ENCODE data around the gene GAK.
"Not testable (repeated sequence)": the region's sequence is repeated elsewhere in the genome, so short reads cannot be mapped to it uniquely, and the experiment has no call there.

The GAK gene

DNA sequence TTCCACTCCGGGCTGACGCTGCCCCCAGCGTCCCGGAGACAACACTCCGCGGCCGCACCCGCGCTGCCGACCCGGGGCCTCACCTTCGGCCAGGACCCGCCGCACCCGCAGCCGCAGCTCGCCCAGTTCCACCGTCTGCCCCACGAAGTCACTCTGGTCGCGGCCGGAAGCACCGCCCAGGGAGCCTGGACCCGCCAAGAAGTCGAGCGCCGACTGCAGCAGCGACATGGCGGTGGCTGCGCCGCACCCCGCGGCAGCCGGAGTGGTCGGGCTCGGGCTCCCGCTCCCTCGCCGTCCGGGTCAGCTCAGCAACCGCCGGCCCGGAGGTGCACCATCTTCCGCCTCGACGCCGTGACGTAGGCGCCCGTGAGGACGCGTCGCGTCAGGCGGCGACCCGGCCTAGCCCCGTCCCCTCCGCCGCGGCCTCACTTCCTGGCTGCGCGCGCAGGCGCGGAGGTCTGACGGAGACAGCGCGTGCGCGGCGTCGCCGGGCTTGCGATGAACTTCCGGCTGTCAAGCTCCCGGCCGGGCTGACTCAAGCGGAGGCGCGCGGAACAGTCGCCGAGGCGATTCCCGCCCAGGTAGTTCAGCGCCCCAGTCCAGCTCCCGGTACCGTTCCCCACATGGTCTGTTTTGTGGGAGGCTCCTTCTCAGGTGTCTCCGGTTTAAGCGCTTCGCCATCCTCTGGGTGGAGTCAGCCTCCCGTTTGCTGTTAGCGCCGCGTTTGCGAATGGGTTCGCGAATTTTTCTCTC lies at the start of gene GAK, which contains the start of gene TMEM175:
Gene GAK (minus strand): TSS at position 357 of the 753 bp plus-strand sequence. CDS start 129 bp downstream, at position 228.
Gene TMEM175 (plus strand): TSS at position 501 of the 753 bp plus-strand sequence. CDS start 15,280 bp downstream, outside the sequence.
- Mint-ChIP-seq H3K27ac (peak within 1 kb of the TSS; percentile 96), H3K27me3 (no peaks in the 10 kb centered on the region), H3K4me3 (peak within 1 kb of the TSS; percentile 94), H3K36me3 (no peaks in the 10 kb centered on the region), H3K4me1 (peaks cover 39% of the 10 kb centered on the region), H3K9me3 (no peaks in the 10 kb centered on the region)
- ATAC-seq (ENCODE audit: low read depth) (peak; percentile 91), DNase-seq (ENCODE audit: low spot score in 2 of 2) (peak; percentile 95 to 98)

DNA sequence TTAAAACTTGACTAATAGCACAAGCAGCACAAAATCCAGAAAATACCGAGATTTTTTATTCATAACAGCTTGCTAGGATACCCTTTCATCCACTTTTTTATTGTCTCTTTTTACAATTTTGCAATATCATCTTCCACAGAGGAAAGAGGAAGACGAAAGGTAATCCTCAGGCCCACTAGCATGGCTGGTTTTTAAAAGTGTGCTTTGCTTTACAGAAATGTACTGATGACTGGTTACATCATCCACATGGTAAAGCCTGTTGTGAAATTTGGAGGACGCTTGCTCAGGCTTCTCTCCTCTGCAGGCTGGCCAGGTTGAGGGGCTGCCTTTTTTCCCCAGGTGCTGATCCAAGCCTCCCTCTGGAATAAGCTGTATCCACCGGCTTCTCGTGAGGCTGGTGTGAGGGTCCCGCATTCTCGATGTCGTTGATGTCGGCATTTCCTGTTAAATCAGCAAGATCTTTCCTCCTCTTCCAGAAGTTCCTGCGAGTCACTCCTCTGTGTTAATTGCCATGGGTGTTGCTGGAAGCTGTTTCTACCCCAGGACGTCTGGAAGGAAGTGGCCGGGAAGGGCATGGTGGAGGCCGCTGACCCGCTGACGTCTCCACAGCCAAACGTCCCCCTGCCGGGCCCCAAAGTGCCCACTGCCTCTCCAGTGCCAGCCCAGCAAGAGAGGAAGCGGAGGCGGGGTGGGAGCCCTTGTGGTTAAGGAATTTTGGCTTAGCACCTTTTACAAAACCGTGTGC lies 47.0 kb upstream of the GAK start:
- Mint-ChIP-seq H3K27ac (no peak overlapping the region), H3K36me3 (no peaks in the 10 kb centered on the region), H3K4me3 (no peak overlapping the region), H3K27me3 (no peaks in the 10 kb centered on the region), H3K4me1 (no peaks in the 10 kb centered on the region), H3K9me3 (no peaks in the 10 kb centered on the region)
- DNase-seq (ENCODE audit: low spot score in 2 of 2) (no peak), ATAC-seq (ENCODE audit: low read depth) (no peak)

DNA sequence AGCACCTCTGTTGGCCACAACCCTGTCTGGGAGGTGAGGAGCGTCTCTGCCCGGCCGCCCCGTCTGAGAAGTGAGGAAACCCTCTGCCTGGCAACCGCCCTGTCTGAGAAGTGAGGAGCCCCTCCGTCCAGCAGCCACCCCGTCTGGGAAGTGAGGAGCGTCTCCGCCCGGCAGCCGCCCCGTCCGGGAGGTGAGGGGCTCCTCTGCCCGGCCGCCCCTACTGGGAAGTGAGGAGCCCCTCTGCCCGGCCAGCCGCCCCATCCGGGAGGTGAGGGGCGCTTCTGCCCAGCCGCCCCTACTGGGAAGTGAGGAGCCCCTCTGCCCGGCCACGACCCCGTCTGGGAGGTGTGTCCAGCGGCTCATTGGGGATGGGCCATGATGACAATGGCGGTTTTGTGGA lies 43.9 kb upstream of the GAK start:
- not testable (repeated sequence) for H3K9me3 Mint-ChIP-seq; ATAC-seq (ENCODE audit: low read depth); DNase-seq (ENCODE audit: low spot score in 2 of 2); H3K36me3 Mint-ChIP-seq; H3K27me3 Mint-ChIP-seq; H3K4me1 Mint-ChIP-seq; H3K27ac Mint-ChIP-seq; H3K4me3 Mint-ChIP-seq

DNA sequence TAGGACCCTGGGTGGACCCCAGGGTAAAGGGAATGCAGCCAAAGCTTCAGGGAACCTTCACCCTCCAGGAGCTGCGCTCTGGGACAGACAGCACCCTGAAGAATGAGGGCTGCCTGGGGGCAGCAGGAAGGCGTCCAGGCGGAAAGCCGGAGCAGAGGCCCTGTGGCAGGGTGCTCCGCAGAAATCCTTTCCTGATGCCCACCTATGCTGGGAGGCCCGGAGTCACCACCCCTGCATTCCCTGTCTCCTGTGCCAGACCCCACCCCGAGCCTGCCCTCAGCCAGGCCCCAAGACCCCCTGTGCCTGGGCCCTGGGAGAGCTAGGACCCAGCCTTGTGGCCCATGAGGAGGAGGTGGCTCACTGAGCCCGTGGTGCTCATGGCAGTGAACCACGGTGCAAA lies 42.6 kb upstream of the GAK start:
- H3K9me3 Mint-ChIP-seq: no peaks in the 10 kb centered on the region
- H3K4me1 Mint-ChIP-seq: peaks cover 4% of the 10 kb centered on the region
- no peak overlapping the region for H3K27ac Mint-ChIP-seq
- H3K36me3 Mint-ChIP-seq: no peaks in the 10 kb centered on the region
- no peaks in the 10 kb centered on the region for H3K27me3 Mint-ChIP-seq
- H3K4me3 Mint-ChIP-seq: no peak overlapping the region
- no peak for DNase-seq (ENCODE audit: low spot score in 2 of 2)
- no peak for ATAC-seq (ENCODE audit: low read depth)

DNA sequence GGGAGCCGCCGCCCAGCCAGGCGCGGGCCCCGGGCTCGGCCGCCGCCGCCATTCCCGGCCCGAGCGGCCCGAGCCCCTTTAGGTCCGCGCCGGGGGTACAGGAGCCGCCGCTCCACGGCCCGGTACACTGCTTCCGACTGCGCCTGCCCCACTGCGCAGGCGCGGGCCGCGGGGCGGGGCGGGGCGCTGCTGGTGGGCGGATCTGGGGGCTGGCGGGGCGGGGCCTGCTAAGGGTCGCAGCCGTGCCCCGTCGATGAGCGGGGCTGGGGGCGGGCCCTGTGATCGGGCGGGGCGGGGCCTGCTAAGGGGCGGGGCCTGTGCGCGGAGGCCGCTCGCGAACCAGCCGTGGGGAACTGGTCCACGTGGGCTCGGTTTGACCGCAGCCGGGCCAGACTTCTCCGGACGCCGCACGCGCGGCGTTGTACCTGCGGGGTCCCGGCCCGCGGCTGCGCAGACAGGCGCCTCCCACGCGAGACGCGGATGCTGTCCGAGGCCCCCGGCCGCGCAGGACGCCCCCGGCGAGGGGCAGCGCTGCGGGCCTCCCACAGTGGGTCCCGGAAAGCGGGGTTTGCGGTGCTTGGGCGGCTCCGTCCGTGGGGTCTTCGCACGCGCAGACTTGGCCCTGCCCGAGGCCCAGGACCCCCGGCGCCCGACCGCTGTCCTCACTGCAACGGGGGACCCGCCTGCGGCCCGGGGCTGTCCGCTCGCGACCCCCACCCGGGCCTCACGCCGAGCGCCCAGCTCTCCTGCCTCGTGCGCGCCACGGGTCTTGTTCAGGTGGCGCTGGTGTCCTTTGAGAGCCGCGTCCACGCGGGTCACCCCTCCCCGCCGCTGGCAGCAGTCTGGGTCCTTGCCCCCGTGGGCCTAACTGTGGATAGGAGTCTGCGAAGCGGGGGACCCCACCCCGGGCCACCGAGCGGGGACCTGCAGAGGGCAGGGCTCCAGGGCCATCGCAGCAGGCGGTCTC lies 41.6 kb upstream of the GAK start, which contains the start of gene DGKQ:
Gene DGKQ (minus strand): TSS at position 139 of the 967 bp plus-strand sequence. CDS start 87 bp downstream, at position 52.
- H3K9me3 Mint-ChIP-seq: no peaks in the 10 kb centered on the region
- ATAC-seq (ENCODE audit: low read depth): peak; percentile 90

DNA sequence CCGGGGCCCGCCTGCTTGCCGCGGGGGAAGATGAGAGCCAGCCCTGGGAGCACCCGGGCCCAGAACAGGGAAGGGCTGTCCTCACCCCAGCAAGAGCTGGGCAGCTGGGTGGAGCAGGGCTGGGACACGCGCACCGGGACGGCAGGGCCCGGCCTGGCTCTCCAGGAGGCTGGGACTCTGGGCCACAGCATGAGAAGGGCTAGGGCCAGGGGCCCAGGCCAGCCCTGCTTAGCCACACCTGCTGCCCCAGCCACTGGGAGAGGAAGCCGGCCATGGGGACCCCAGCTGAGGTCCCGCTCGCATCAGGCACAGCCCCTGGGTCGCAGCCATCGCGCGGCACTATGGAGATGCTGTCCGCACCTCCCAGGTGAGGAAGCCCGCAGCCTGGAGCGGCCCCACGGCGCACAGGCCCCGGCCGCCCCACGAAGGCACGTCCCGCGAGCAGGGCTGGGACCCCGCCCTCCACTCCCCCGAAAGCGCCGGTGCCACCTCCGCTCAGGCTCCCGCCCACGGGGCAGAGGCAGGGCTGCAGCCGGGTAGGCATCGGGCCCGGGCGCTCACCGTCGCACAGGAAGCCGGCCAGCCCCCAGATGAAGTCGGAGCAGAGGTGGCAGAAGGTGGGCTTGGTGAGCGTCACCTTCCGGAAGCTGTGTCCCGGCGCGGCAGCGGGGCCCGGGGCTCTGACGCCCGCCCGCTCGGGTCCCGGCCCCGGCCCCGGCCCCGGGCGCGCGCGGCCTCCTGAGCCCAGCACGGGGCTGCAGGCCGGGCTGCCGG lies 40.7 kb upstream of the GAK start:
- no peak overlapping the region for H3K27ac Mint-ChIP-seq
- ATAC-seq (ENCODE audit: low read depth) (peak; percentile 47), DNase-seq (ENCODE audit: low spot score in 2 of 2) (peak; percentile 43 to 64)
- no peaks in the 10 kb centered on the region for H3K27me3 Mint-ChIP-seq
- no peaks in the 10 kb centered on the region for H3K9me3 Mint-ChIP-seq
- H3K4me3 Mint-ChIP-seq: peak overlapping the region; percentile 68
- peaks cover 4% of the 10 kb centered on the region for H3K4me1 Mint-ChIP-seq
- H3K36me3 Mint-ChIP-seq: no peaks in the 10 kb centered on the region

More for the DNA sequence above, 41.6 kb upstream of the GAK start, which contains the start of gene DGKQ:
- Mint-ChIP-seq H3K27ac (no peak within 1 kb of the TSS), H3K4me1 (peaks cover 4% of the 10 kb centered on the region), H3K4me3 (peak within 1 kb of the TSS; percentile 68), H3K27me3 (no peaks in the 10 kb centered on the region), H3K36me3 (no peaks in the 10 kb centered on the region)
- peak; percentile 80 to 82 for DNase-seq (ENCODE audit: low spot score in 2 of 2)

DNA sequence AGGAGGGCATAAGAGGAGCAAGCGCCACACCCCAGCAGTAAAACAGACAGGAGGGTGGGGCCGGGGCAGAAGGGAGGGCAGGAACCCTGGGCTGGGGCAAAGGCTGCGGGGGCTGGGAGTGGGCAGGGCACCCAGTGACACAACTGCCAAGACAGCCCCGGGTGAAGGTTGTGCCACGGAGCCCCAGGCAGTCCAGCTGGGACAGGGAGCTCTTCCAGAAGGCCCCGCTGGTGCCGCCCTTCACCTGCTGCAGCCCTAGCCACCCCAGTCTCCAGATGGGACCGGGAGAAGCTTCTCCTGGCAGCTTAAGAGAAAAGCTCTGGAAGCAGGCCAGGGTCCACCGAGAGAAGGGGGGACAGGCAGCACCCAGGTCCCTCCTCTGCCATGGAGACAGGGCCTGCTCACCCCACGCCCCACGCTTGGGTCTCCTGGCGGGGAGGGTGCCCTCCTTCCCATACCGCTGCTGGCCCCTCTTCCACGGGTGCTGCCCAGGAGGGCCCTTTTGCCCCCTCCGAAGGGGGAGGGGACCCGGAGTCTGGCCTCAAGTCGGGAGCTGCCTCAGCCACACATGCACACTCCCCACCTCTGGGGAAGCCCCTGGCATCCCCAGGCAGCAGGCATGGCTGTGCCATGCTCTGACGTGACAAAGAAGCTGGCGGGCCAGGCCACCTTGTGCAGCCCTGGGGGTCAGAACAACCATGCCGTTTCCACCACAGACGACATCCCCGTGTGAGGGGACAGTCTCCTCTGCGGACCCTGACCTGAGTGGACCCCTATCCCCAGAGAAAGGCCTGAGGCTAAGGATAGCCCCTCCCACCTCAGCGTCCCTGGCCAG lies 39.8 kb upstream of the GAK start:
- DNase-seq (ENCODE audit: low spot score in 2 of 2) (no peak), ATAC-seq (ENCODE audit: low read depth) (no peak)
- Mint-ChIP-seq H3K4me3 (peak overlapping the region; percentile 68), H3K36me3 (no peaks in the 10 kb centered on the region), H3K27me3 (no peaks in the 10 kb centered on the region), H3K9me3 (no peaks in the 10 kb centered on the region), H3K4me1 (peaks cover 4% of the 10 kb centered on the region), H3K27ac (no peak overlapping the region)

DNA sequence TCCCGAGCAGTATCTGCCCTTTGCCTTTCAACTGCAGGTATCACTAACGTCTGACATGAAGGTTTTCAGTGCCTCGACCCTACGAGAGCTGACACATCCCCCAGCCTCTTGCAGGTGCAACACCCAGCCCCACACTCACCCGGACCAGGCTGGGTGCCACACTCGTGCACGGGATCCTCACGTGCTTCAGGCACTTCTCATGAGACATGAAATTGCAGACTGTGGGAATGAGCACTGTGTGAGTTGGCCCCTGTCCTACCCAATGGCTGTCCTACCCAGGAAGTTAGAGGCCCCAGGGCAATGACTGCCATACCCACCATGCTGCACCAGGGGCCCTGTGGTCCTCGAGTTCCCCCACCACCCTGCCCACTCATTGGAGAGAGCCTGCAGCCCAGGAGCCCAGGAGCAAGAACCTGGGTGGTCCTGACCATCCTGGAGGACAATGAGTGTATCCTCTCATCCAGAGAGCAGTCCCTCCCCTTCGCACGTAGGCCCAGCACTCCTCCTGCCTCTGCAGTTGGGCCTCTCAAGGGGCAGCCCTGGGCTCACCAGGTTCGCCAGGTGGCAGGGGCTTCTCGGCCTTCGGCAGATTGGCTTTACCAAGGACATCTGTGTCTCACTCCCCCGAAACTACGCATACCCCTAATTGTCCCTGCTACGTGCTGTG lies 38.9 kb upstream of the GAK start:
- no peak overlapping the region for H3K27ac Mint-ChIP-seq
- peak overlapping the region; percentile 49 for H3K4me3 Mint-ChIP-seq
- H3K4me1 Mint-ChIP-seq: peaks cover 4% of the 10 kb centered on the region
- DNase-seq (ENCODE audit: low spot score in 2 of 2) (no peak), ATAC-seq (ENCODE audit: low read depth) (no peak)
- no peaks in the 10 kb centered on the region for H3K36me3 Mint-ChIP-seq
- no peaks in the 10 kb centered on the region for H3K27me3 Mint-ChIP-seq
- H3K9me3 Mint-ChIP-seq: no peaks in the 10 kb centered on the region

DNA sequence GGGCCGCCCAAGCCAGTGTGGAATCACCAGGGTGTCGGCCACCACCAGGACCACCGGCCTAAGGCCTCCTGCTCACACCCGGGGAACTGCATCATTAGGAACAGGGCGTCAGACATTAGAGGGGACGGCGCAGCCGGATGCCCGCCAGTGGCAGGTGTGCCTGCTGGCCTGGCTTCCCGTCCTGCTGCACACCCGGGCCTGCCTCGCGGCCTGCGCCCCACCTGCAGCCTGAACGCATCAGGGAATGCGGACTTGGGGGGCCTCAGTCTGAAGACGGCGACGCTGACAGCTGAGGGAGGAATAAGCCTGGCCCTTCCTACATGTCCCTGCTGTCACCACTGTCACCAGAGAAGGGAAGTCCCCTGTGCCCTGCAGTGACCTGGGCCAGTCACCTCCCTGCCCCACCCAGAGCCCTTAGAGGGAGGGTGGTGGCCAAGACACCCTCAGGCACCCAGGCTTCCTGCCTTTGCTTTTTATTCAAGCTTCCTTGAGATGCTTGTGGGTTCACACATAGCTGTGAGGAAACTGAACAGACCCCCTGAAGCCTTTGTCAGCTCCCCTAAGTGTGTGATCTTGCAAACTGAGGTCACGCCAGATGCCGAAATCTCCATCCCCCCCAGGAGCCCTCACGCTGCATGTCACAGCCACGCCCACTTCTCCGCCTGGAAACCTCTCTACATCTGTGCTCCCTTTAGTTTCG lies 38.1 kb upstream of the GAK start:
- Mint-ChIP-seq H3K4me1 (peaks cover 4% of the 10 kb centered on the region), H3K4me3 (no peak overlapping the region), H3K27ac (no peak overlapping the region), H3K36me3 (no peaks in the 10 kb centered on the region), H3K27me3 (no peaks in the 10 kb centered on the region), H3K9me3 (no peaks in the 10 kb centered on the region)
- ATAC-seq (ENCODE audit: low read depth) (no peak), DNase-seq (ENCODE audit: low spot score in 2 of 2) (no peak)

DNA sequence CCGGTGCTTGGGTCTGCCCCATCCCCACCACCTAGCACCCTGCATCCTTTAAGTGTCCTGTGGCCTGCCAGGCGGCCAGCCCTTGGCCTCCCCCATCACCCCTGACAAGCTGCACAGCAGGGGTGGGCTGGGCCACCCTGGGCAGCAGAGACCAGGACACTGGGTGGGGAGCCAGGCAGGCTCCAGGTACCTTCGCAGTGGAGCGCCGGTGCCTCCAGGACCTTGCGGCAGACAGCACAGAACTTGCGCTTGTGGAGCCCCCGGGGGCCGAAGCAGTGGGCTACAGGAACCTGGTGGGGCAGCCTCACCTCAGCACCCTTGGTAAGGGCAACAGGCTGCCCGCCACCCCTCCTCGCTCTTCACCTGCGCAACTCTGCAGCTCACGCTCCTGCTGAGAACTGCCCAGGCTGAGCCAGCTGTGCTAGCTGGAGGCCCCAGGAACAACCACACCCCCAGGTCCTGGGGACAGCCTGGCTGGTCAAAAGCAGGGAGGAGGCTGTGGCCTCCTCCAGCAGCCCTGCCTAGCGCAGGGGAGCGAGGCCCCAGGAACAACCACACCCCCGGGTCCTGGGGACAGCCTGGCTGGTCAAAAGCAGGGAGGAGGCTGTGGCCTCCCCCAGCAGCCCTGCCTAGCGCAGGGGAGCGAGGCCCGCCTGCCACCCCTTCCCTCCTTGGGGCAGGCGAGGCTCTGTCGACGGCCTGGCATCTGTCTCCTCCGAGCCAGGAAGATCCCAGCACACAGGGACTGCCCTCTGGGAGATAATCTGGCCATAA lies 36.7 kb upstream of the GAK start:
- Mint-ChIP-seq H3K4me1 (peaks cover 4% of the 10 kb centered on the region), H3K4me3 (no peak overlapping the region)

DNA sequence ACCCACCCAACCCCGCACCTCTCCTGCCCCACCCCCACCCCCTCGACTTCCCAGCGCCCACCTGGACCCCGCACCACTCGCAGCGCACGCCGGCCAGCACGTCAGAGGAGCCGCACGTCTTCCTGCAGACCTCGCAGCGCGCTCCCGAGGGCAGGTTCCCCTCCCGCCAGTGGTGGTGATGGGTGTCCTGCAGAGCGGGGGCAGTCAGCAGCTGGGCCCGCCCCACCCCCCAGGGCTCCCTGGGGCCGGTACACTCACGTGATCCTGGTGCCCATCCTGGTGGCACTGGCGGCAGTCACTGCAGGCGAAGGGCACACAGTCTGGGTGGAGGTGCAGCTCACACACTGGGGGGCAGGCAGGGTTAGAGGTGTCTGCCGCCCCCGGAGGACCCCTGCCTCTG lies 36.1 kb upstream of the GAK start:
- Mint-ChIP-seq H3K27me3 (no peaks in the 10 kb centered on the region), H3K9me3 (no peaks in the 10 kb centered on the region), H3K36me3 (peaks cover 1% of the 10 kb centered on the region), H3K27ac (no peak overlapping the region), H3K4me1 (peaks cover 4% of the 10 kb centered on the region), H3K4me3 (peak overlapping the region; percentile 49)
- DNase-seq (ENCODE audit: low spot score in 2 of 2): no peak
- no peak for ATAC-seq (ENCODE audit: low read depth)

More for the DNA sequence above, 36.7 kb upstream of the GAK start:
- ATAC-seq (ENCODE audit: low read depth): no peak
- Mint-ChIP-seq H3K27me3 (no peaks in the 10 kb centered on the region), H3K9me3 (no peaks in the 10 kb centered on the region), H3K27ac (no peak overlapping the region), H3K36me3 (no peaks in the 10 kb centered on the region)
- DNase-seq (ENCODE audit: low spot score in 2 of 2): no peak
